Keratinocyte (primary cell): ENCODE data around the gene KRIT1.

ENCODE experiments used
- EZH2 ChIP-seq: IDR thresholded peaks from one replicate; pipeline ENCODE4 v1.6.1; 2012; ENCODE audit warnings: inconsistent platforms, mild to moderate bottlenecking, low read length, moderate library complexity
- TF ChIP-seq, protein P1 (sequence below), 3 experiments: IDR thresholded peaks in 1 of 3; conservative IDR thresholded peaks in 1 of 3; optimal IDR thresholded peaks in 1 of 3; 2 replicates in 2 of 3; 3 replicates in 1 of 3; pipeline versions ENCODE3 to v1.5.1; 2011; ENCODE audit warnings: low read length in 3 of 3, mild to moderate bottlenecking in 3 of 3, moderate library complexity in 2 of 3, control low read depth in 1 of 3, inconsistent platforms in 1 of 3; ENCODE audit not compliant: insufficient read depth in 2 of 3; ENCODE audit errors: extremely low read depth in 1 of 3

DNA sequence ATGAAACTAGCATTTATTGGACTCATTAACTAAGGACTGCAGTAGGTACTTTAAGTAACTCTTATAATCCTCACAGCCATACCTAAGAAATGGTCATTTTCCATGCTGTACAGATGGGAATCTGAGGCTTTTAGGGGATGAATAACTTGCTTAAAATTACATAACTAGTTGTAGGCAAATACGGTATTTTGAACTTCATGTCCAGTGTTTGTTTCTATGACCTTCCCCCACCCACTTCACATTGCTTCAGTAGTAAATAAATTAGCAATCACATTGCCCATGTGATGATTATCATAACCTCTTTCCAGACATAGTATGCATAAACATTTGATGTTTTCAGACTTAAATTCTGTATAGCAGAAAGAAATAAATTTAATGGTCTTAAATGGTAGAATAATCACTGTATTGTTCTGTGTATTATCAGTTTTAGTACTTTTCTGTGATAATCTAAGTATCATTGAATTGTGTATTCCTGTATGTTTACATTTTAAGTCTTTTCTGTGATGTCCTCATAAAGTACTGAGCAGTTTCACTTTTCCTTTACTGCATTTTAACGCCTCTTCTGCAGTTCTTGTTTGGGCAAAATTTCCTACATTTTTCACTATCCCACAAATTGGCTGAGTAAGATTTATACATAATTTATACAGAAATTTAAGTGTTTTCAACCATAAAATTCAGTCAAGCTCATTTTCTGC is 48.3 kb upstream of the KRIT1 start:
- TF ChIP-seq, protein P1, sequence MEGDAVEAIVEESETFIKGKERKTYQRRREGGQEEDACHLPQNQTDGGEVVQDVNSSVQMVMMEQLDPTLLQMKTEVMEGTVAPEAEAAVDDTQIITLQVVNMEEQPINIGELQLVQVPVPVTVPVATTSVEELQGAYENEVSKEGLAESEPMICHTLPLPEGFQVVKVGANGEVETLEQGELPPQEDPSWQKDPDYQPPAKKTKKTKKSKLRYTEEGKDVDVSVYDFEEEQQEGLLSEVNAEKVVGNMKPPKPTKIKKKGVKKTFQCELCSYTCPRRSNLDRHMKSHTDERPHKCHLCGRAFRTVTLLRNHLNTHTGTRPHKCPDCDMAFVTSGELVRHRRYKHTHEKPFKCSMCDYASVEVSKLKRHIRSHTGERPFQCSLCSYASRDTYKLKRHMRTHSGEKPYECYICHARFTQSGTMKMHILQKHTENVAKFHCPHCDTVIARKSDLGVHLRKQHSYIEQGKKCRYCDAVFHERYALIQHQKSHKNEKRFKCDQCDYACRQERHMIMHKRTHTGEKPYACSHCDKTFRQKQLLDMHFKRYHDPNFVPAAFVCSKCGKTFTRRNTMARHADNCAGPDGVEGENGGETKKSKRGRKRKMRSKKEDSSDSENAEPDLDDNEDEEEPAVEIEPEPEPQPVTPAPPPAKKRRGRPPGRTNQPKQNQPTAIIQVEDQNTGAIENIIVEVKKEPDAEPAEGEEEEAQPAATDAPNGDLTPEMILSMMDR (optimal IDR thresholded peaks at IDR 0.05 in 1 of 3, IDR thresholded peaks at IDR 0.05 in 1 of 3, conservative IDR thresholded peaks at IDR 0.05 in 1 of 3; ENCODE audit: extremely low read depth in 1 of 3, insufficient read depth in 2 of 3, low read length in 3 of 3): no peak
- no peak for TF ChIP-seq EZH2
